ENCODE data around the gene WT1. TPM values are rescaled to one million over a fixed set of nuclear protein-coding genes. Genes with fewer than 3 reads are reported as not detected.
A peak's percentile ranks its signal among the peaks of the same experiment; 100 is the strongest.

WT1 gene
- total and polyA plus RNA-seq, 2 donors (not counting 3 experiments of a cell fraction or from before 2014, with no cell fraction given) = not detected

GRCh38 chr11:32438866-32439489 lies 3.6 kb upstream of the WT1 start:
- FAIRE-seq = no peak
- H2AFZ ChIP-seq (ENCODE audit: low read depth, low read length) = no peak overlapping the region
- ChIA-PET POLR2A (no interaction called here), CTCF (interaction anchor here (0.6 kb wide), 1 partner anchor 8 kb away, joined by 4 read pairs; no protein-coding TSS in a partner anchor)
- intact Hi-C loops (cut with micrococcal nuclease) (no loop called here), dilution Hi-C loops (cut with MboI; ENCODE audit: extremely low pct_ligation_motif_present, low sequenced_read_pairs) (no loop called here)
- H3K27ac ChIP-seq (ENCODE audit: insufficient read depth, low read depth, low read length) = no peak overlapping the region
- H3K9ac ChIP-seq (replicated peaks; ENCODE audit: extremely low read depth, insufficient read depth, low read length) = no peak overlapping the region
- no peaks in the 10 kb centered on the region for H3K9me1 ChIP-seq (replicated peaks; ENCODE audit: control insufficient read depth, extremely low read depth, insufficient read depth, low read length)
- no peaks in the 10 kb centered on the region for H3K36me3 ChIP-seq (ENCODE audit: control insufficient read depth in 2 of 2, extremely low read depth in 1 of 2, insufficient read depth in 2 of 2, low read length in 2 of 2)
- TF ChIP-seq GATA2 (IDR thresholded peaks at IDR 0.05; ENCODE audit: insufficient read depth, insufficient read length, low read depth, low read length) = no peak
- TF ChIP-seq EZH2 (IDR thresholded peaks at IDR 0.05; ENCODE audit: borderline replicate concordance, low read depth, low read length, severe bottlenecking) = peak; percentile 59
- BruUV-seq (replicated peaks) = no TSS peak
- H3K4me3 ChIP-seq (replicated peaks in 1 of 3; ENCODE audit: insufficient read depth in 1 of 3, low read depth in 1 of 3, low read length in 3 of 3) = no peak overlapping the region
- H3K27me3 ChIP-seq (ENCODE audit: control insufficient read depth in 2 of 2, insufficient read depth in 2 of 2, low read length in 2 of 2) = peaks cover 71 to 88% of the 10 kb centered on the region in 2 experiments
- no peaks in the 10 kb centered on the region for H3K9me3 ChIP-seq (replicated peaks; ENCODE audit: control insufficient read depth, insufficient read depth, low read length)
- H3K4me1 ChIP-seq (ENCODE audit: control insufficient read depth, extremely low read depth, insufficient read depth, low read length) = no peaks in the 10 kb centered on the region
- H3K79me2 ChIP-seq (ENCODE audit: control insufficient read depth, insufficient read depth, low read length) = no peaks in the 10 kb centered on the region
- H3K4me2 ChIP-seq (ENCODE audit: insufficient read depth, low read length) = no peak overlapping the region
- DNase-seq (ENCODE audit: low read depth, low spot score) = no peak
- no peaks in the 10 kb centered on the region for H4K20me1 ChIP-seq (replicated peaks; ENCODE audit: control insufficient read depth, extremely low read depth, insufficient read depth, low read length)

GRCh38 chr11:32438346-32438865 lies 3.1 kb upstream of the WT1 start:
- Histone ChIP-seq H3K9me1 (replicated peaks; ENCODE audit: control insufficient read depth, extremely low read depth, insufficient read depth, low read length) (no peaks in the 10 kb centered on the region), H3K27me3 (ENCODE audit: control insufficient read depth in 2 of 2, insufficient read depth in 2 of 2, low read length in 2 of 2) (peaks cover 76 to 92% of the 10 kb centered on the region in 2 experiments), H3K36me3 (ENCODE audit: control insufficient read depth in 2 of 2, extremely low read depth in 1 of 2, insufficient read depth in 2 of 2, low read length in 2 of 2) (no peaks in the 10 kb centered on the region), H3K4me3 (replicated peaks in 1 of 3; ENCODE audit: insufficient read depth in 1 of 3, low read depth in 1 of 3, low read length in 3 of 3) (no peak overlapping the region), H4K20me1 (replicated peaks; ENCODE audit: control insufficient read depth, extremely low read depth, insufficient read depth, low read length) (no peaks in the 10 kb centered on the region), H3K27ac (ENCODE audit: insufficient read depth, low read depth, low read length) (no peak overlapping the region), H3K9me3 (replicated peaks; ENCODE audit: control insufficient read depth, insufficient read depth, low read length) (no peaks in the 10 kb centered on the region), H3K4me2 (ENCODE audit: insufficient read depth, low read length) (no peak overlapping the region), H3K9ac (replicated peaks; ENCODE audit: extremely low read depth, insufficient read depth, low read length) (no peak overlapping the region), H2AFZ (ENCODE audit: low read depth, low read length) (no peak overlapping the region), H3K4me1 (ENCODE audit: control insufficient read depth, extremely low read depth, insufficient read depth, low read length) (no peaks in the 10 kb centered on the region), H3K79me2 (ENCODE audit: control insufficient read depth, insufficient read depth, low read length) (no peaks in the 10 kb centered on the region)
- FAIRE-seq = no peak
- TF ChIP-seq MAX (IDR thresholded peaks at IDR 0.05; ENCODE audit: insufficient read depth, insufficient read length) = no peak
- no peak for TF ChIP-seq MYC (IDR thresholded peaks at IDR 0.05; ENCODE audit: low read depth, low read length)
- TF ChIP-seq FOS (IDR thresholded peaks at IDR 0.05; ENCODE audit: borderline replicate concordance, insufficient read depth, low read length) = no peak
- TF ChIP-seq POLR2AphosphoS5 (IDR thresholded peaks at IDR 0.05; ENCODE audit: insufficient read depth, low read depth, low read length) = no peak
- no peak for TF ChIP-seq POLR2A (IDR thresholded peaks at IDR 0.05; ENCODE audit: low read depth, low read length)
- TF ChIP-seq CTCF (IDR thresholded peaks at IDR 0.05; ENCODE audit: extremely low read depth in 1 of 2, insufficient read depth in 1 of 2, low read depth in 1 of 2, low read length in 2 of 2) = no peak
- no peak for TF ChIP-seq GATA2 (IDR thresholded peaks at IDR 0.05; ENCODE audit: insufficient read depth, insufficient read length, low read depth, low read length)
- no peak for TF ChIP-seq JUN (IDR thresholded peaks at IDR 0.05; ENCODE audit: borderline replicate concordance, insufficient read depth, insufficient read length, low read depth)
- no peak for TF ChIP-seq EZH2 (IDR thresholded peaks at IDR 0.05; ENCODE audit: borderline replicate concordance, low read depth, low read length, severe bottlenecking)
- CTCF ChIA-PET = no interaction called here
- intact Hi-C loops (cut with micrococcal nuclease) (no loop called here), dilution Hi-C loops (cut with MboI; ENCODE audit: extremely low pct_ligation_motif_present, low sequenced_read_pairs) (no loop called here)
- POLR2A ChIA-PET = no interaction called here
- no TSS peak for BruUV-seq (replicated peaks)
- DNase-seq (ENCODE audit: low read depth, low spot score) = no peak

Measured in endothelial cell of umbilical vein (primary cell).